NOMO-1 treated with dmso at 0.1 percent for 144 hours (cell line): ENCODE data around the gene COA8.
"Not testable (repeated sequence)": the region's sequence is repeated elsewhere in the genome, so short reads cannot be mapped to it uniquely, and the experiment has no call there.

Experiments used
- DNase-seq: peaks from one replicate; lab custom pipeline; 2025; ENCODE audit not compliant: unreplicated experiment; lab: John Stamatoyannopoulos, UW

Gene COA8

GRCh38 chr14:103568952-103569351, 6.2 kb downstream of the COA8 start:
- DNase-seq = no peak

GRCh38 chr14:103569408-103569807, 6.6 kb downstream of the COA8 start:
- no peak for DNase-seq

- no peak for DNase-seq
Observed at GRCh38 chr14:103574104-103574503, 11.3 kb downstream of the COA8 start.

- no peak for DNase-seq
Observed at GRCh38 chr14:103574707-103575285, 12.0 kb downstream of the COA8 start.

- DNase-seq = no peak
Observed at GRCh38 chr14:103576371-103577024, 13.7 kb downstream of the COA8 start.

GRCh38 chr14:103578401-103579075, 15.8 kb downstream of the COA8 start:
- DNase-seq = no peak

GRCh38 chr14:103581206-103581605, 18.4 kb downstream of the COA8 start:
- no peak for DNase-seq

GRCh38 chr14:103581954-103582703, 19.4 kb downstream of the COA8 start:
- no peak for DNase-seq

- no peak for DNase-seq
Observed at GRCh38 chr14:103584326-103584915, 21.7 kb downstream of the COA8 start.

GRCh38 chr14:103593577-103593976, 30.8 kb downstream of the COA8 start:
- DNase-seq = no peak

GRCh38 chr14:103594265-103594664, 31.5 kb downstream of the COA8 start:
- DNase-seq = no peak

GRCh38 chr14:103597623-103598377, 35.0 kb downstream of the COA8 start:
- no peak for DNase-seq

- no peak for DNase-seq
Observed at GRCh38 chr14:103600503-103600902, 37.7 kb downstream of the COA8 start.

- no peak for DNase-seq
Observed at GRCh38 chr14:103604620-103605019, 41.9 kb downstream of the COA8 start.

- peak; percentile 88 for DNase-seq
Observed at GRCh38 chr14:103606963-103607668, 44.4 kb downstream of the COA8 start.

- DNase-seq = no peak
Observed at GRCh38 chr14:103607822-103608221, 45.1 kb downstream of the COA8 start.

- not testable (repeated sequence) for DNase-seq
Observed at GRCh38 chr14:103609081-103609480, 46.3 kb downstream of the COA8 start.

- DNase-seq = no peak
Observed at GRCh38 chr14:103611215-103611614, 48.5 kb downstream of the COA8 start.

GRCh38 chr14:103613517-103613916, 50.8 kb downstream of the COA8 start:
- DNase-seq = no peak
